PFSK-1 (cell line): Measurements from ENCODE around the gene PCDHGA1.

Experiments
- FOXP2 ChIP-seq: optimal IDR thresholded peaks from 2 replicates; pipeline ENCODE3; 2011; ENCODE audit warnings: borderline replicate concordance, control low read depth, inconsistent platforms; ENCODE audit not compliant: insufficient read depth; ENCODE audit errors: extremely low read length, extremely low read depth
- POLR2AphosphoS5 ChIP-seq: IDR thresholded peaks from 2 replicates; pipeline ENCODE4 v1.6.1; 2012; ENCODE audit warnings: low read depth, mild to moderate bottlenecking, control low read depth, low read length, moderate library complexity
- REST ChIP-seq, 2 experiments: IDR thresholded peaks; 2 replicates each; pipeline versions ENCODE4 v1.6.1 to v1.8.0; 2011 to 2012; ENCODE audit warnings: low read depth in 2 of 2, low read length in 2 of 2, control low read depth in 1 of 2, inconsistent platforms in 1 of 2, mild to moderate bottlenecking in 1 of 2, moderate library complexity in 1 of 2; ENCODE audit not compliant: insufficient read depth in 1 of 2
- SIN3A ChIP-seq: IDR thresholded peaks from 2 replicates; pipeline ENCODE4 v1.6.1; 2012; ENCODE audit warnings: mild to moderate bottlenecking, low read length, moderate library complexity, borderline replicate concordance; ENCODE audit not compliant: insufficient read depth
- TAF1 ChIP-seq: IDR thresholded peaks from 2 replicates; pipeline ENCODE4 v1.6.1; 2012; ENCODE audit warnings: low read length, control low read depth, borderline replicate concordance; ENCODE audit not compliant: insufficient read depth

GRCh38 chr5:141515141-141515540 lies 184.8 kb downstream of the PCDHGA1 start:
- no peak for TF ChIP-seq TAF1
- no peak for TF ChIP-seq POLR2AphosphoS5
- no peak for TF ChIP-seq REST (IDR thresholded peaks at IDR 0.05; ENCODE audit: insufficient read depth in 1 of 2, low read depth in 2 of 2, low read length in 2 of 2)
- no peak for TF ChIP-seq SIN3A
- TF ChIP-seq FOXP2 = no peak
